ENCODE data around the gene SNRNP27. TPM values are rescaled to one million over a fixed set of nuclear protein-coding genes. Genes with fewer than 3 reads are reported as not detected.

SNRNP27 gene
- 53.3 and 55.1 TPM in 2 replicates for total RNA-seq

GRCh38 chr2:69893684-69894551, at the start of gene SNRNP27:
Gene SNRNP27 (plus strand): TSS chr2:69893956. CDS start chr2:69893985, 29 bp downstream.
- intact Hi-C loops (cut with micrococcal nuclease): loop anchor here (1.0 to 5.0 kb wide), 7 partner anchors 8 to 399 kb away; partner anchors contain the start of genes ANXA4, C2orf42, GMCL1 and SNRPG

DNA sequence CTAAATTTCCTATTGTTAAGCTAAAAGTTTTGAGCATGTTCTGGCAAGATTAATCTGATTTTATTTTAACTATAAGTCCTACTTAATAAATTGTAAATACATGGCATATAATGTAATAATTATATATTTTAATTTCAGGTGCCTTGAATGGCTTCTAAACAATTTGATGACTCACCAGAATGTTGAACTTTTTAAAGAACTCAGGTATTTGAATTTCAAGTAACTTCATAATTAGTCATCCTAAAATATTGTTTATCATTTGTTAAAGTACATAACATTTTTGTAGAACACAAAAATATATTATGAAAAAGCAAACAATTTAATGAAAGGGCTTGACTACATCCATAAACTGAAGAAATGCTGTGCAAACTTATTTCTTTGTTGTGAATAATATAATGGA, 49.8 kb upstream of the SNRNP27 start:
- intact Hi-C loops (cut with micrococcal nuclease): loop anchor here (2.0 kb wide), 1 partner anchor 13 kb away; no protein-coding TSS in a partner anchor

- intact Hi-C loops (cut with micrococcal nuclease): no loop called here
Measured at GRCh38 chr2:69844560-69844959, 49.2 kb upstream of the SNRNP27 start.

DNA sequence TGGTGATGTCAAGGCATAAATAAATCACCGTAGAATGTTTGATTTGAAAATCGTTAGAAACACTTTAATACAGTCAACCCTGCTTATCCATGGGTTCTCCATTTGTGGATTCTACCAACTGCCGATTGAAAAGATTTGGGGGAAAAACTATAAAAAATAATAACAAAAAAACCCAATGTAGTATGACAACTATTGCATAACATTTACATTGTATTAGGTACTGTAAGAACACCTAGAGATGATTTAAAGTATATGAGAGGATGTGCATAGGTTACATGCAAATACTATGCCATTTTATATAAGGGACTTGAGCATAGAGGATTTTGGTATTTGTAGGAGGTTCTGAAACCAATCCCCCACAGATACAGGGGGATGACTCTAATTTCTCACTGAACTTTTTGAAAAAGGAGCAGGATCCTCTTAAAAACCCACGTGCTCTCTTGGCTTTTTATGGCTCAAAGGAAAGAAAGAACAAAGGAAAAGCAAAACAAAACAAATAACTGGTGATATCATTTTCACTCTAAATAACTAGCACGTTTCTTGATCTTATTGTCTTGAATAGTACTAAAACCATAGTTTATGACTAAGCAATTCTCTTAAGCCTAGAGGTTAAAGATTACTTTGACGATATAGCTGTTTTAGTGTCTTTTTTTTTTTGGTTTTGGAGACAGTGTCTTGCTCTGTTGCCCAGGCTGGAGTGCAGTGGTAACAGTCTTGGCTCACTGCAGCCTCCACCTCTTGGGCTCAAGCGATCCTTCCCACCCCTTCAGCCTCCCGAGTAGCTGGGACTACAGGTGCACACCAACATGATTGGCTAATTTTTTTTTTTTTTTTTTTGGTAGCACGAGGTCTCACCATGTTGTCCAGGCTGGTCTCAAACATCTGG, 47.3 kb upstream of the SNRNP27 start:
- intact Hi-C loops (cut with micrococcal nuclease): no loop called here

DNA sequence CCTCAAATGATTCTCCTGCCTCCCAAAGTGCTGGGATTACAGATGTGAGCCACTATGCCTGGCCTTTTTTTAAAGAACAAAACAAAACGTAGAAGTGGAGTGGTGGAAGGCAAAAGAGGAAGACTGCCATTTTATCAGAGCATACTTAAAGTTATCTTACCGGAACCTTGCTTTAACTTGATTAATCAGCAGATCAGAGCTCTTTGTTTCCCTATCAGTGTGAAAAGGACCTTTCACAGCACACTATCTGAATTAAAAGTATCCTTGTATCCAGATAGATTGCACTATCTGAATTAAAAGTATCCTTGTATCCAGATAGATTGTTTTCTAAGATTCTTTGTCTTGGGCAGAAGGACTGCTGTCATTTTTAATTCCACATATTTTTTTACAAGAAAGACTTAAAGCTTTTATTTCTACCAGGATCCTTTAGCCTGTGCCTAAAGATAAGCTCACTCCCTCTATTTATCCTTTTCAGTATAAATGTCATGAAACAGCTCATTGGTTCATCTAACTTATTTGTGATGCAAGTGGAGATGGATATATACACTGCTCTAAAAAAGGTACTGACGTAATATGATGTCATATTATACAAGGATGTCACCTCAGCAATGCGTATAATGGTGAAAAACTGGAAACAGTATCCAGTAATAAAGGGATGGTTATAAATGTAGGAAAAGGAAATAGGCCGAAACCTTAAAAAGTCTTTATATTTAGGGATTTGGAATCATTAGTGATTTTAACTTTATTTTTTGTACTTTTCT, 46.5 kb upstream of the SNRNP27 start:
- intact Hi-C loops (cut with micrococcal nuclease): no loop called here

- intact Hi-C loops (cut with micrococcal nuclease): no loop called here
Measured at GRCh38 chr2:69848186-69848790, 45.5 kb upstream of the SNRNP27 start.

- intact Hi-C loops (cut with micrococcal nuclease): no loop called here
Measured at GRCh38 chr2:69858261-69858660, 35.5 kb upstream of the SNRNP27 start.

DNA sequence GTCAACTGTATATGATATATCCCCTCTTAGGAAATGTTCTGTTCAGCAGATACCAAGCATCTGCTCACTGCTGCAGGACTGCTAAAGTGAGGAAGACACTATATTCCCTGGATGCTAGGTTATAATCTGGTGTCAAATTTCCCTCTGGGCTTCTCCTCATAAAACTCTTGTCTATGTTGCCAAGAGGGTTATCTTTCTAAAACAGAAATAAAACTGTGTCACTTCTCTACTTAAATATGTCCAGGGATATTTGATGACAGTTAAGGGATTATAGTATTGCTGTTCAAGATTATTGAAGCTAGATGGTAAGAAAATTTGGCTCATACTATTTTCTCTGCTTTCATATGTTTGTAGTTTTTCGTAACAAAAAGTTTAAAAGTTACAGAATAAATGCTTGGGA, 30.5 kb upstream of the SNRNP27 start:
- intact Hi-C loops (cut with micrococcal nuclease): no loop called here

DNA sequence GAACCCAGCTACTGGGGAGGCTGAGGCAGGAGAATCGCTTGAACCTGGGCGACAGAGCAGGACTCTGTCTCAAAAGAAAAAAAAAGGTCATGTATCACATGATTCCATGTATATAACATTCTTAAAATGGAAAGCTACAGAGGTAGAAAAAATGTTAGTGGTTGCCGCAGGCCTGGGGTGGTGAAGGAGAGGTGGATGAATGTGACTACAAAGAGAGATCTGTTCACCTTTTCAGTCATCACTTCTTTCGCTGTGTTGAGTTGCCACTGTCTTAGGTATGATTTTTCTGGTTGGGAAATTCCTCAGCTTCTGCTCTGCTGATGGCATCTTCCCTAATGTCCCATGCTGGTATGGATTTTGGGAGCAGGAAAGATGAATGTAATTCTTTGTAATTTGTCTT, 5.3 kb upstream of the SNRNP27 start:
- intact Hi-C loops (cut with micrococcal nuclease): no loop called here

DNA sequence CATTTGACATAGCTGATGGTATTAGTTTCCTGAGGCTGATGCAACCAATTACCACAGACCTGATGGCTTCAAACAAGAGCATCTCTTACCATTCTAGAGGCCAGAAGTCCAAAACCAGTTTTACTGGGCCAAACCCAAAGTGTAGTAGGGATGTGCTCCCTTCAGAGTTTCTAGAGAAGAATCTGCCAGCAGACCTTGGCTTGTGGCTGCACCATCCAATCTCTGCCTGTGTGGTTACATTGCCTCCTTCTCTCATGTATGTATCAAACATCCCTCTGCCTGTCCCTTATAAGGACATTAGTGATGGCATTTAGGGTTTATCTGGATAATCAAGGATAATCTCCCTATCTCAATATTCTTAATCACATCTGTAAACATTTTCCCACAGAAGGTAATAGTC, 4.5 kb upstream of the SNRNP27 start:
- intact Hi-C loops (cut with micrococcal nuclease): no loop called here

DNA sequence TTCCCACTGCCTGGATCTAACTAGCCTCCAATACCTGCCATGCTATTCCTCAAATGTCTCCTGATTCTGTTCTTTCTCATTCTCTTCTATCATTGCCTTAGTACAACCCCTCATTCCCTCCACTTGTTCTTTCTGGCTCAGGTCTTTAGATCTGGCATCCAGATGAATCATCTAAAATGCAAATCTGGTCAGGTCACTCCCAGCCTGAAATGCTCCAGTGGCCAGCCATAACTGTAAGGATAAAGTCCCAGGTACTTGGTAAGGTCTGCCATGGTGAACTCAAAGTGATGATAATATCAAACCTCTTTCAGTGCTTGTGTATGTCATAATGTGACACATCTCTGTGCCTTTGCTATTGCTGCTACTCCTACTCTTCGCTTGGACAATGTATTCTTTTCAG, 2.9 kb upstream of the SNRNP27 start:
- intact Hi-C loops (cut with micrococcal nuclease): loop anchor here (5.0 kb wide), 1 partner anchor 149 kb away; the partner anchor contains the start of gene ANXA4

DNA sequence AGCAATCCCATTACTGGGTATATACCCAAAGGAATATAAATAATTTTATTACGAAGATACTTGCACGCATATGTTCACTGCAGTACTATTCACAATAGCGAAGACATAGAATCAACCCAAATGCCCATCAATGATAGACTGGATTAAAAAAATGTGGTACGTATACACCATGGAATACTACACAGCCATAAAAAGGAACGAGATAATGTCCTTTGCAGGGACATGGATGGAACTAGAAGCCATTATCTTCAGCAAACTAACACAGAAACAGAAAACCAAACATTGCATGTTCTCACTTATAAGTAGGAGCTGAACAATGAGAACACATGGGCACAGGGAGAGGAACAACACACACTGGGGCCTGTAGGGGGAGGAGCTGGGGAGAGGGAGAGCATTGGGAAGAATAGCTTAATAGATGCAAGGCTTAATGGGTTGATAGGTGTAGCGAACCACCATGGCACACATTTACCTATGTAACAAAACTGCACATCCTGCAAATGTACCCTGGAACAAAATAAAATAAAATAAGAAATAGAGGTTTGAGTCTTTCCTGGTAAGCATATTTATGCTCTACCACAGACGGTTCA, 825 bp upstream of the SNRNP27 start:
- intact Hi-C loops (cut with micrococcal nuclease): loop anchor here (1.0 to 5.0 kb wide), 7 partner anchors 9 to 400 kb away; partner anchors contain the start of genes ANXA4, C2orf42, GMCL1 and SNRPG

DNA sequence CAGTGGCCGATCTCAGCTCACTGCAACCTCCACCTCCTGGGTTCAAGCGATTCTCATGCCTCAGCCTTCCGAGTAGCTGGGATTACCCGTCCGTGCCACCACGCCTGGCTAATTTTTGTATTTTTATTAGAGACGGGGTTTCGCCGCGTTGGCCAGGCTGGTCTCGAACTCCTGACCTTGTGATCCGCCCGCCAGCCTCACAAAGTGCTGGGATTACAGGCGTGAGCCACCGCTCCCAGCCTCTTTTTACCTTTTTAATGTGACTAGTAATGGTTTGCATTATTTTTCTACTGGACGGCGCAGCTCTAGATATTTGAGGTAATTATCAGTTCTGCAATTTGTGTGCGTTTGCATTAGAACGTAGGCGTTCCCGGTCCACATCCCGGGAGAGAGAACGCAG, 981 bp downstream of the SNRNP27 start:
- intact Hi-C loops (cut with micrococcal nuclease): loop anchor here (5.0 kb wide), 1 partner anchor 152 kb away; the partner anchor contains the start of gene ANXA4

- intact Hi-C loops (cut with micrococcal nuclease): loop anchor here (1.0 to 2.0 kb wide), 2 partner anchors 9 to 178 kb away; partner anchors contain the start of gene SNRNP27
Measured at GRCh38 chr2:69902213-69902922, 8.6 kb downstream of the SNRNP27 start.

GRCh38 chr2:69907216-69907615, 13.5 kb downstream of the SNRNP27 start:
- intact Hi-C loops (cut with micrococcal nuclease): no loop called here

DNA sequence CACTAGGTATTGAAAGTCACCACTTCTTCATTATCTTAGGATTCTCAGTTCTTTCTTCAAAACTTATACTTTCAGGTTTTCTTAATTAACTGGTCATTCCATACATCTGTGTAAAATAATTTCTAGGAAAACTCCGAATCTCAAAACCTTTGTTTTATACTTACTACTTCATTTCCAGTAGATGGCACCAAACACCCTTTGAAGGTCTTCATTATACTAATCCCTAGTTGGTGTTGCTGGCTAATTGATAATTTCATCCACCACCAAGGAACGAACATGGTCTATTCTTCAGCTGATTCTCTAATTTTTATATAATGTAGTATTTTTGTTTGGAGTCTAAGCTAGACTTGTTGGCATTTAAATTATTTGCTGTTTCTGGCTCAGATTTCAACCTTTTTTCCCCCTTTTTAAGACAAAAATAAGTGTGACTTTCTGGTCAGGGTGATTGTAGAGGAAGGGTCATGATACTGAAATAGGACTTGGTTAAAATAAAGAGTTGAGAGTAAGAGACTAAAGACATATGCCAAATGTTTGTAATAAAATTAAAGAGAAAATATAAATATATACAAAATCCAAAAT, 18.3 kb downstream of the SNRNP27 start:
- intact Hi-C loops (cut with micrococcal nuclease): loop anchor here (1.0 to 5.0 kb wide), 2 partner anchors 230 to 270 kb away; partner anchors contain the start of gene AAK1

DNA sequence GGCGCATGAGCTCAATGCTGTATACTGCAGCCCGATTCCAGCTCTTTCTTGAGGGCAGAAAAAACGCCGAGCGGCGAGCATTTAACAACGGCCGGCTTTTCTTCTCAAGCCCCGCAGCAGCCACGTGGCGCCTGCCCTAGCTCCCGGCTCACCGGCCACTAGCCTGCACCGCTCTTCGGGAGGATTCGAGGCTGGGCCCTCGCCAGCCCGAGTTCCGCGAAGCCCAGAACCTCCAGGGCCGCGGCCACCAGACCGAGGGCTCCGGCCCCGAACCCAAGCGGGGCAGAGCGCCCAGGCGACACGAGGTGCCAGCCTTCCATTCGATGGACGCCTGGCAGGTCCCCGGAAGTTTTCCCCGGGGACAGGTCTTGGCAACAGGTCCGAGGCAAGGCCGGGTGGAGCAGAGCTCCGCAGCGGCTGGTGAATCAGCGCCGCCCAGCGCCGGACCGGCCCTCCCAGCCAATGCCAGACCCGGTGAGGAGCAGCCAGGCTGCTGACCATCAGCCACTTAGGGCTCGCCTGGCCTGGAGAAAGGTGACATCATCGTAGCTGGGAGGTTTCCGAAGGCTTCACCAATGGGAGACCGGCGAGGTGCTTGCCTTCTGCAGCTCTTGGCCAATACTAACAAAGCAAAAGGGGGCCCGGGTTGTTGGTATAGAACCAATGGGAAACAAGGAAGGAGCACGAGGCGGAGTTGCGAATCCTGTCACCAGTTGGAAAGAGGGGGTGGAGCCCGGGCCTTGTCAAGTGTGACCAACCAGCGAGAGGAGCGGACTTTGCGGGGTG, 20.6 kb downstream of the SNRNP27 start:
- intact Hi-C loops (cut with micrococcal nuclease): loop anchor here (1.0 to 5.0 kb wide), 12 partner anchors 21 to 388 kb away; partner anchors contain the start of genes AAK1, C2orf42, FAM136A and GMCL1

Measured in T-helper 1 cell treated with Interleukin-12 subunit alpha and Interleukin-12 subunit beta and Interleukin-4 antibody, amounts not matched to agents 30 ng/mL and 1 ng/mL, for 36 hours (primary cell).